Measurements from ENCODE around the gene PSTPIP1. TPM values are rescaled to one million over a fixed set of nuclear protein-coding genes. Genes with fewer than 3 reads are reported as not detected.
"Not testable (repeated sequence)": the region's sequence is repeated elsewhere in the genome, so short reads cannot be mapped to it uniquely, and the experiment has no call there.

Gene PSTPIP1
- total and polyA plus RNA-seq, 9 donors = 1.3 to 2.9 (median 2.3) TPM

- Histone ChIP-seq H3K36me3 (ENCODE audit: control insufficient read depth, insufficient read depth, low read length) (no peaks in the 10 kb centered on the region), H3K4me3 (ENCODE audit: low read length) (no peak overlapping the region), H3K4me1 (ENCODE audit: control insufficient read depth, insufficient read depth, low read length) (peaks cover 16% of the 10 kb centered on the region), H3K9me3 (replicated peaks; ENCODE audit: control insufficient read depth, low read depth, low read length) (no peaks in the 10 kb centered on the region), H3K27me3 (ENCODE audit: control insufficient read depth, insufficient read depth, low read length) (peaks cover 6% of the 10 kb centered on the region), H3K27ac (ENCODE audit: low read length) (no peak overlapping the region)
- peak; percentile 59 for DNase-seq
- no CpG with 5 or more reads among the region's 5 CpGs for WGBS (ENCODE audit: insufficient coverage)
Measured at GRCh38 chr15:76964157-76964556, 30.8 kb upstream of the PSTPIP1 start.

GRCh38 chr15:76966051-76966450 lies 28.9 kb upstream of the PSTPIP1 start:
- H3K9me3 ChIP-seq (replicated peaks; ENCODE audit: control insufficient read depth, low read depth, low read length); H3K4me3 ChIP-seq (ENCODE audit: low read length); H3K27ac ChIP-seq (ENCODE audit: low read length); H3K27me3 ChIP-seq (ENCODE audit: control insufficient read depth, insufficient read depth, low read length); DNase-seq; H3K36me3 ChIP-seq (ENCODE audit: control insufficient read depth, insufficient read depth, low read length): not testable (repeated sequence)
- 65% methylated on average over 4 of the region's 7 CpGs for WGBS (ENCODE audit: insufficient coverage)
- H3K4me1 ChIP-seq (ENCODE audit: control insufficient read depth, insufficient read depth, low read length) = peaks cover 16% of the 10 kb centered on the region

GRCh38 chr15:76967067-76967466 lies 27.9 kb upstream of the PSTPIP1 start:
- no peak overlapping the region for H3K4me3 ChIP-seq (ENCODE audit: low read length)
- H3K27ac ChIP-seq (ENCODE audit: low read length) = no peak overlapping the region
- no peaks in the 10 kb centered on the region for H3K36me3 ChIP-seq (ENCODE audit: control insufficient read depth, insufficient read depth, low read length)
- WGBS (ENCODE audit: insufficient coverage) = no CpG with 5 or more reads among the region's 4 CpGs
- H3K27me3 ChIP-seq (ENCODE audit: control insufficient read depth, insufficient read depth, low read length) = peaks cover 6% of the 10 kb centered on the region
- no peaks in the 10 kb centered on the region for H3K9me3 ChIP-seq (replicated peaks; ENCODE audit: control insufficient read depth, low read depth, low read length)
- peaks cover 14% of the 10 kb centered on the region for H3K4me1 ChIP-seq (ENCODE audit: control insufficient read depth, insufficient read depth, low read length)
- DNase-seq = no peak

GRCh38 chr15:76968306-76968705 lies 26.6 kb upstream of the PSTPIP1 start:
- WGBS (ENCODE audit: insufficient coverage) = 100% methylated on average over 1 of the region's 1 CpG
- Histone ChIP-seq H3K4me3 (ENCODE audit: low read length) (no peak overlapping the region), H3K27me3 (ENCODE audit: control insufficient read depth, insufficient read depth, low read length) (peaks cover 6% of the 10 kb centered on the region), H3K9me3 (replicated peaks; ENCODE audit: control insufficient read depth, low read depth, low read length) (no peaks in the 10 kb centered on the region), H3K27ac (ENCODE audit: low read length) (no peak overlapping the region), H3K4me1 (ENCODE audit: control insufficient read depth, insufficient read depth, low read length) (peaks cover 15% of the 10 kb centered on the region), H3K36me3 (ENCODE audit: control insufficient read depth, insufficient read depth, low read length) (no peaks in the 10 kb centered on the region)
- no peak for DNase-seq

- H3K4me1 ChIP-seq (ENCODE audit: control insufficient read depth, insufficient read depth, low read length) = peaks cover 7% of the 10 kb centered on the region
- no peaks in the 10 kb centered on the region for H3K9me3 ChIP-seq (replicated peaks; ENCODE audit: control insufficient read depth, low read depth, low read length)
- no peaks in the 10 kb centered on the region for H3K27me3 ChIP-seq (ENCODE audit: control insufficient read depth, insufficient read depth, low read length)
- no peaks in the 10 kb centered on the region for H3K36me3 ChIP-seq (ENCODE audit: control insufficient read depth, insufficient read depth, low read length)
- DNase-seq = peak; percentile 81
- H3K27ac ChIP-seq (ENCODE audit: low read length) = peak overlapping the region; percentile 67
- H3K4me3 ChIP-seq (ENCODE audit: low read length) = no peak overlapping the region
- WGBS (ENCODE audit: insufficient coverage) = 48% methylated on average over 14 of the region's 21 CpGs
Measured at GRCh38 chr15:76972389-76973361, 22.3 kb upstream of the PSTPIP1 start.

GRCh38 chr15:76973362-76973743 lies 21.6 kb upstream of the PSTPIP1 start:
- no peak overlapping the region for H3K4me3 ChIP-seq (ENCODE audit: low read length)
- peak; percentile 48 for DNase-seq
- H3K36me3 ChIP-seq (ENCODE audit: control insufficient read depth, insufficient read depth, low read length) = no peaks in the 10 kb centered on the region
- WGBS (ENCODE audit: insufficient coverage) = 22% methylated on average over 3 of the region's 4 CpGs
- H3K9me3 ChIP-seq (replicated peaks; ENCODE audit: control insufficient read depth, low read depth, low read length) = no peaks in the 10 kb centered on the region
- peak overlapping the region; percentile 67 for H3K27ac ChIP-seq (ENCODE audit: low read length)
- H3K4me1 ChIP-seq (ENCODE audit: control insufficient read depth, insufficient read depth, low read length) = peaks cover 7% of the 10 kb centered on the region
- H3K27me3 ChIP-seq (ENCODE audit: control insufficient read depth, insufficient read depth, low read length) = no peaks in the 10 kb centered on the region

- no peak overlapping the region for H3K4me3 ChIP-seq (ENCODE audit: low read length)
- peaks cover 2% of the 10 kb centered on the region for H3K9me3 ChIP-seq (replicated peaks; ENCODE audit: control insufficient read depth, low read depth, low read length)
- H3K4me1 ChIP-seq (ENCODE audit: control insufficient read depth, insufficient read depth, low read length) = peaks cover 7% of the 10 kb centered on the region
- no peaks in the 10 kb centered on the region for H3K27me3 ChIP-seq (ENCODE audit: control insufficient read depth, insufficient read depth, low read length)
- no peak overlapping the region for H3K27ac ChIP-seq (ENCODE audit: low read length)
- no peaks in the 10 kb centered on the region for H3K36me3 ChIP-seq (ENCODE audit: control insufficient read depth, insufficient read depth, low read length)
- no peak for DNase-seq
- 100% methylated on average over 1 of the region's 2 CpGs for WGBS (ENCODE audit: insufficient coverage)
Measured at GRCh38 chr15:76973906-76974305, 21.0 kb upstream of the PSTPIP1 start.

GRCh38 chr15:76974456-76975036 lies 20.4 kb upstream of the PSTPIP1 start:
- Histone ChIP-seq H3K27me3 (ENCODE audit: control insufficient read depth, insufficient read depth, low read length) (no peaks in the 10 kb centered on the region), H3K4me3 (ENCODE audit: low read length) (no peak overlapping the region), H3K27ac (ENCODE audit: low read length) (no peak overlapping the region), H3K4me1 (ENCODE audit: control insufficient read depth, insufficient read depth, low read length) (peaks cover 7% of the 10 kb centered on the region), H3K36me3 (ENCODE audit: control insufficient read depth, insufficient read depth, low read length) (no peaks in the 10 kb centered on the region), H3K9me3 (replicated peaks; ENCODE audit: control insufficient read depth, low read depth, low read length) (peaks cover 5% of the 10 kb centered on the region)
- WGBS (ENCODE audit: insufficient coverage) = 83% methylated on average over 1 of the region's 4 CpGs
- DNase-seq = no peak

- H3K36me3 ChIP-seq (ENCODE audit: control insufficient read depth, insufficient read depth, low read length) = no peaks in the 10 kb centered on the region
- peaks cover 7% of the 10 kb centered on the region for H3K4me1 ChIP-seq (ENCODE audit: control insufficient read depth, insufficient read depth, low read length)
- H3K9me3 ChIP-seq (replicated peaks; ENCODE audit: control insufficient read depth, low read depth, low read length) = peaks cover 5% of the 10 kb centered on the region
- DNase-seq = no peak
- WGBS (ENCODE audit: insufficient coverage) = no CpG with 5 or more reads among the region's 1 CpG
- H3K27ac ChIP-seq (ENCODE audit: low read length) = no peak overlapping the region
- no peak overlapping the region for H3K4me3 ChIP-seq (ENCODE audit: low read length)
- peaks cover 2% of the 10 kb centered on the region for H3K27me3 ChIP-seq (ENCODE audit: control insufficient read depth, insufficient read depth, low read length)
Measured at GRCh38 chr15:76976141-76976540, 18.8 kb upstream of the PSTPIP1 start.

- no peak overlapping the region for H3K4me3 ChIP-seq (ENCODE audit: low read length)
- H3K36me3 ChIP-seq (ENCODE audit: control insufficient read depth, insufficient read depth, low read length) = no peaks in the 10 kb centered on the region
- WGBS (ENCODE audit: insufficient coverage) = 86% methylated on average over 1 of the region's 5 CpGs
- peaks cover 7% of the 10 kb centered on the region for H3K4me1 ChIP-seq (ENCODE audit: control insufficient read depth, insufficient read depth, low read length)
- peaks cover 5% of the 10 kb centered on the region for H3K9me3 ChIP-seq (replicated peaks; ENCODE audit: control insufficient read depth, low read depth, low read length)
- peaks cover 2% of the 10 kb centered on the region for H3K27me3 ChIP-seq (ENCODE audit: control insufficient read depth, insufficient read depth, low read length)
- no peak overlapping the region for H3K27ac ChIP-seq (ENCODE audit: low read length)
- DNase-seq = no peak
Measured at GRCh38 chr15:76976572-76977270, 18.2 kb upstream of the PSTPIP1 start.

Measured in muscle of leg (tissue), 11 donors.